Memory B cell (primary cell): ENCODE measurements around the gene PYCARD.
"Not testable (repeated sequence)": the region's sequence is repeated elsewhere in the genome, so short reads cannot be mapped to it uniquely, and the experiment has no call there.

Experiments used
- ATAC-seq: fragments of 150-1000 bp; cut with Tn5 transposase; 2 replicates; pipeline ENCODE4 v1.10.0; 2021; ENCODE audit warnings: low read depth, mild to moderate bottlenecking, moderate library complexity
- DNase-seq, 2 donors: peaks; one replicate each; pipeline ENCODE4 v3.0.0; 2022; ENCODE audit warnings: low spot score in 2 of 2
- H3K27ac Mint-ChIP-seq: one replicate; pipeline ENCODE4 v1.8.0; 2022; ENCODE audit warnings: mild to moderate bottlenecking, moderate library complexity, mixed read lengths
- H3K27me3 Mint-ChIP-seq: one replicate; pipeline ENCODE4 v1.8.0; 2022; ENCODE audit warnings: mixed read lengths
- H3K36me3 Mint-ChIP-seq: one replicate; pipeline ENCODE4 v1.8.0; 2022; ENCODE audit warnings: mild to moderate bottlenecking, mixed read lengths
- H3K4me1 Mint-ChIP-seq: one replicate; pipeline ENCODE4 v1.8.0; 2022; ENCODE audit warnings: mixed read lengths
- H3K4me3 Mint-ChIP-seq: one replicate; pipeline ENCODE4 v1.8.0; 2022; ENCODE audit warnings: mild to moderate bottlenecking, moderate library complexity, mixed read lengths
- H3K9me3 Mint-ChIP-seq: one replicate; pipeline ENCODE4 v1.8.0; 2022; ENCODE audit warnings: mixed read lengths

The PYCARD gene

DNA sequence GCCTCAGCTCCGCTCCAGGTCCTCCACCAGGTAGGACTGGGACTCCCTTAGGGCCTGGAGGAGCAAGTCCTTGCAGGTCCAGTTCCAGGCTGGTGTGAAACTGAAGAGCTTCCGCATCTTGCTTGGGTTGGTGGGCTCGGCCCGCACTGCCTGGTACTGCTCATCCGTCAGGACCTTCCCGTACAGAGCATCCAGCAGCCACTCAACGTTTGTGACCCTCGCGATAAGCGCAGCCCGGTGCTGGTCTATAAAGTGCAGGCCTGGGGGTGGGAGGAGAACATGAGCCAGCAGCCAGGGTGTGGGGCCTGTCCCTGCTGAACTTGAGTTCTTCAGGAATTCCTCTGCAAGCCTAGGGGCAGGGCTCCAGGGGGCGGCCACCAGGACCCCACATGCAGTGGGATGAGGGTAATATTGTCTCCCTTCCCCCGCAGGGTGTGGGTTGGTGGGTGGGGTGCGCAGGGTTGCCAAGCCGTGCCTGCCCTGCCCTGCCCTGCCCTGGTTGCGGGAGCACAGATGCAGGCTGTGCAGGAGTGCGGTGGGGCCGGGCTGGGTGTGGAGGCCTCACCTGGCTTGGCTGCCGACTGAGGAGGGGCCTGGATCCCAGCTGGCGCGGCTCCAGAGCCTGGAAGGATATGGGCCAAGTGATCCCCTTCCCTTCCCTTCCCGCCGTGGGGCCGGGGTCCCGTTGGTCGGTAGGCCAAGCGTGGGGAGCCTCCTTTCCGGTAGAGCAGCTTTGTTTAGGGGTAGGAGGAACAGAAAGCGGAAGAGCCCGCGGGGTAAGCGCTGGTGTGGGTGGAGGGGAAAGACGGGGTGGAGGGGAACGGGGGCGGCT lies 762 bp downstream of the PYCARD start:
- H3K27ac Mint-ChIP-seq: peak overlapping the region; percentile 63
- no peaks in the 10 kb centered on the region for H3K27me3 Mint-ChIP-seq
- peak overlapping the region; percentile 93 for H3K4me3 Mint-ChIP-seq
- peak; percentile 42 to 58 for DNase-seq
- peak; percentile 81 for ATAC-seq
- peaks cover 44% of the 10 kb centered on the region for H3K4me1 Mint-ChIP-seq
- H3K36me3 Mint-ChIP-seq: peaks cover 15% of the 10 kb centered on the region
- H3K9me3 Mint-ChIP-seq: peaks cover 1% of the 10 kb centered on the region

DNA sequence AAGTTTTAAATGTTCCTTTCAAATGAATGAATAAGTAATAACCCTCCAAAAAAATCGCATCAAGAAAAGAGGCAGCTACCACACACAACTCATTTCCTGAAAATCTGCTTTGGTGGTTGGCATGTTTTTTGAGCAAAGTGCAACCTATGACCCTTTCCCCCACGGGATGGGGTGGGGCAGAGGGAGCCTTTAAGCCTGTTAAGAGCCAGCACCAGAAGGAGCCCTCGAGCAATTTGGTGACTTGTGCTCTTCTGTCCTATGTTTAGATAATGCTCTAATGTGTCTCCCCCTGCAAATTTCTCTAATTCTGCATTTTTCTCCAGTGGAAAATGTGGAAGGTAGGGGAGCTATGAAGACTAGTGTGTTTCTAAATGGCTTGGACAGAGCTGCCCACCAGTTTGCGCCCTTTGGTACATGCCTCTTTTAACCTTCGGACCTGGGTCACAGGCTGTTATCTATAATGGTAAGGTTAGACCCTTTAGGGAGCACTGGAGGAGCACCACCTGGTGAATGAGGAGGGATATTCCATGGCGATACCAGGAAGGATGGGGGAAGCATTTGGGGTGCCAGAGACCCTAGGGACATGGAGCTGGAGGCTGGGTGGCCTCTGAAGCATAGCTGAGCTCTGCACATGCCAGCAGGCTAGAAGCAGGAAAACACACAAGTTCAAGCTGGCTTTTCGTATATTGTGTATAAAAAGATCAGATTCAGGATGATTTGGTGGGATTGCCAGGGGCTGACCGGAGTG lies 1.6 kb downstream of the PYCARD start:
- H3K27me3 Mint-ChIP-seq: no peaks in the 10 kb centered on the region
- H3K9me3 Mint-ChIP-seq: peaks cover 1% of the 10 kb centered on the region
- ATAC-seq (peak; percentile 45), DNase-seq (no peak)
- H3K4me1 Mint-ChIP-seq: peaks cover 45% of the 10 kb centered on the region
- peaks cover 15% of the 10 kb centered on the region for H3K36me3 Mint-ChIP-seq
- H3K27ac Mint-ChIP-seq: peak overlapping the region; percentile 63
- peak overlapping the region; percentile 93 for H3K4me3 Mint-ChIP-seq

DNA sequence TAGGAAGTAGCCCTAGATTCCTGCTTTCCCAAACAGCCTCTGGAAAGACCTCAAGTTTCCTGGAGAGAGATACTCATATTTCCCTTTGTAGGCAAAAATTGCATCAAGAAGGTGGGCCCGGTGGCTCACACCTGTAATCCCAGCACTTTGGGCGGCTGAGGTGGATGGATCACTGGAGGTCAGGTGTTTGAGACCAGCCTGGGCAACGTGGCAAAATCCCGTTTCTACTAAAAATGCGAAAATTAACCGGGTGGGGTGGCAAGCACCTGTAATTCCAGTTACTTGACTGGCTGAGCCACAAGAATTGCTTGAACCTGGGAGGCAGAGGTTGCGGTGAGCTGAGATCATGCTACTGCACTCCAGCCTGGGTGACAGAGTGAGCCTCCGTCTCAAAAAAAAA lies 2.4 kb downstream of the PYCARD start:
- Mint-ChIP-seq H3K27ac (peak overlapping the region; percentile 5), H3K4me3 (peak overlapping the region; percentile 8), H3K36me3 (peaks cover 13% of the 10 kb centered on the region), H3K4me1 (peaks cover 44% of the 10 kb centered on the region)
- H3K9me3 Mint-ChIP-seq, H3K27me3 Mint-ChIP-seq, DNase-seq, ATAC-seq: not testable (repeated sequence)

DNA sequence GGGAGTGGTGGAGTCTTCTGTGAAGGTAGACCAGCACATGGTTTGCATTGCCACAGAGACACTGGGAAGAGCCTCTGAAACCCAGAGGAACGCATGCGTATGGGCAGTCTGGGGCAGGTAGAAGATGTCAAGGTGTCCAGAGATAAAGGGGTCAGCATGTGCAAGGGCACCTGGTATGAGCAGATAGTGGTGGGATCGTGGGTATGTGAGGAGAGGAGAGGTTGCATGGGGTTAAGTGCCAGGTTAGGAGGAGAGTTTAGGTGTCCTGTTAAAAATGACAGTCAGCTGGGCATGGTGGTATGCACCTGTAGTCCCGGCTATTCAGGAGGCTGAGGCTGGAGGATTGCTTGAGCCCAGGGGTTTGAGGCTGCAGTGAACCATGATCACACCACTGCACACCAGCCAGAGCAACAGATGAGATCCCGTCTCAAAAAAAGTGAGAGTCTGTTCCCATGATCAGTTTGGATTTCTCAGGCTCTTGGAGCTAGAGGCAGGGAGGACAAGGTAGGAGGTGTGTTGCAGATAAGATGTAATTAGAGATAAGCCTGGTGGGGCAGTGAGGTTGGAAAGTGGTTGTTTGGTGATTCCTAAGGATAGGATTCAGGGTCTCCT lies 3.0 kb downstream of the PYCARD start:
- H3K9me3 Mint-ChIP-seq: no peaks in the 10 kb centered on the region
- H3K36me3 Mint-ChIP-seq: peaks cover 12% of the 10 kb centered on the region
- peak overlapping the region; percentile 5 for H3K27ac Mint-ChIP-seq
- ATAC-seq (no peak), DNase-seq (no peak)
- no peaks in the 10 kb centered on the region for H3K27me3 Mint-ChIP-seq
- H3K4me1 Mint-ChIP-seq: peaks cover 43% of the 10 kb centered on the region
- peak overlapping the region; percentile 15 for H3K4me3 Mint-ChIP-seq

DNA sequence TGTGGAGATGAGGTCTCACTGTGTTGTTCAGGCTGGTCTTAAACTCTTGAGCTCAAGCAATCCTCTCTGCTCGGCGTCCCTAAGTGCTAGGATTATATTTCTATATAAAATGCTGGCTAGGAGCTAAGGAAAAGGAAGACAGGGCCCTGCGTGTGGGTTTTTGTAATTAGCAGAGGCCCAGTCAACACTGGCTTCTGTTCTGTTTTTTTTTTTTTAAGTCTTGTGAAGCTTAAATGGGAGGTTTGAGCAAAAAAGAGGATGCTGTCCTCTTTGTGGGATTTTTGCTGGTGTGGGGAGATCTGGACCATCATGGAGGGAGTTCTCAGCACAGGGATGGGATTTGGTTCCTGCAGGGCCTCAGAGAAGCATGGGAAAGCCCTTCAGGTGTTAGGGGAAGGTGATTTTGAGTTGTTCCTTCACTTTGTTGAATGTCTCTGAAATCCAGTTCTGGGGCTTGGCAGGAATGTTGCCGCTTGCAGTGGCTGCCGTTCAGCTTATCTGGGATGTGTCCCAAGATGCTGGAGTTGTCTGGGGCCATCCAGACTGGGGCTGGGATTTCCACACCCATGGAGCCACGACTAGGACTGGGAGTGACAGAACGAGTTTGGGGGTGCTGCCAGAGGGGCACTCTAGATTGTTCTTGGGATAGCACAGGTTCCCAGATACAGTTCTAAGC lies 4.2 kb downstream of the PYCARD start:
- Mint-ChIP-seq H3K4me3 (no peak overlapping the region), H3K27me3 (no peaks in the 10 kb centered on the region), H3K9me3 (no peaks in the 10 kb centered on the region), H3K4me1 (peaks cover 41% of the 10 kb centered on the region), H3K27ac (peak overlapping the region; percentile 68), H3K36me3 (peaks cover 15% of the 10 kb centered on the region)
- ATAC-seq: no peak
- DNase-seq: no peak

DNA sequence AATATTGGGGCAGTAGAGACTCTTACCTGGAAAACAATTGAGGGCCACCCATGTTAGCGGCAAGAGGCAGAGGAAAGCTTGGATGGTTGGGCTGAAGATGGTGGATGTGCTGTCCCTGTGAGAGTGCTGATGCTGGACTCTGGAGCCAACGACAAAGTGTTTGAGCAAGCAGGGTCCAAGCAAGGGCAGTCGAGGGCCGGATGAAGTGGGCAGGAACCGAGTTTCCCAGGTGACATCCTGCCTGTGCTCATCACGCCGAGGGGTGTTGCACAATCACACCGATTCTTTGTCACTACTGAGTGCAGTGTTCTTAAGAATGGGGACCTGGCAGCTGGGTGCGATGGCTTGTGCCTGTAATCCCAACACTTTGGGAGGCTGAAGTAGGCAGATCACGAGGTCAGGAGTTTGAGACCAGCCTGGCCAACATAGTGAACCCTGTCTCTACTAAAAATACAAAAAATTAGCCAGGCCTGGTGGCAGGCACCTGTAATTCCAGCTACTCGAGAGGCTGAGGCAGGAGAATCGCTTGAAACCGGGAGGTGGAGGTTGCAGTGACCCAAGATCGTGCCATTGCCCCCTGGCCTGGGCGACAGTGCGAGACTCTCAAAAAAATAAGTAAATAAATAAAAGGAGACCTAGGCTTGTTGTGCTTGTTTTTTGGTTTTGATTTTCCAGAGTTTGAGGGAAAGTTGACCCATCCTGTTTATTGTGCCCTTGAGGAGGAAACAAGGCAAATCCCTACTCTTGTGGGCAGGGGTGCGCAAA lies 6.1 kb downstream of the PYCARD start:
- Mint-ChIP-seq H3K27ac (peak overlapping the region; percentile 35), H3K27me3 (no peaks in the 10 kb centered on the region), H3K4me1 (peaks cover 40% of the 10 kb centered on the region), H3K36me3 (peaks cover 22% of the 10 kb centered on the region), H3K4me3 (no peak overlapping the region), H3K9me3 (no peaks in the 10 kb centered on the region)
- no peak for DNase-seq
- ATAC-seq: no peak

DNA sequence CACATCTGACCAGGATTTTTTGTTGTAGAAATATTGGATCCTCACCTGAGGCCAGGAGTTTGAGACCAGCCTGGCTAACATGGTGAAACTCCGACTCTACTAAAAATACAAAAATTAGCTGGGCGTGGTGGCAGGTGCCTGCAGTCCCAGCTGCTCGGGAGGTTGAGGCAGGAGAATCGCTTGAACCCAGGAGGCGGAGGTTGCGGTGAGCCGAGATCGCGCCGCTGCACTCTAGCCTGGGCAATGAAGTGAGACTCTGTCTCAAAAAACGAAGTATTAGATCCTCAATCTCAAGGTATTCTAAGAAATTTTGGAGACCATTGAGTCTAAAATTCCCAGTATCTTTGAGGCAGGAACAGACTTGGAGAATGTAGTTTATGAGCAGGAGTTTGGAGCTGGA lies 6.7 kb downstream of the PYCARD start:
- ATAC-seq, DNase-seq, H3K27me3 Mint-ChIP-seq, H3K4me3 Mint-ChIP-seq, H3K9me3 Mint-ChIP-seq: not testable (repeated sequence)
- H3K27ac Mint-ChIP-seq: peak overlapping the region; percentile 35
- H3K4me1 Mint-ChIP-seq: peaks cover 37% of the 10 kb centered on the region
- H3K36me3 Mint-ChIP-seq: peaks cover 24% of the 10 kb centered on the region

DNA sequence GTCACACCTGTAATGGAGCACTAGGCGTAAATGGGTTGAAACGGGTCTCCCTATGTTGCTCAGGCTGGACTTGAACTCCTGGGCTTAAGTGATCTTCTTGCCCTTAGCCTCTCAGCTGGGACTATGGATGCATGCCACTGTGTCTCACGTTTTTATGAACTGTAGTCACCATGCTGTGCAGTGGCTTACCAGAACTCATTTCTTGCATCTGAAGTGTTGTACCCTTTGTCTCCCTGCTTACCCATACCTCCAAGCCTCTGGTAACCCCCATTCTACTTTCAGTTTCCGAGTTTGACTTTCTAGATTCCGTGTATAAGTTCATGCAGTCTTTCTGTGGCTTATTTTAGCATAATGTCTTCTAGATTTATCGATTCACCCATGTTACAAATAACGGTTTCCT lies 7.7 kb downstream of the PYCARD start:
- H3K27ac Mint-ChIP-seq: no peak overlapping the region
- H3K9me3 Mint-ChIP-seq: no peaks in the 10 kb centered on the region
- DNase-seq (no peak), ATAC-seq (no peak)
- H3K27me3 Mint-ChIP-seq: no peaks in the 10 kb centered on the region
- peaks cover 41% of the 10 kb centered on the region for H3K4me1 Mint-ChIP-seq
- peaks cover 32% of the 10 kb centered on the region for H3K36me3 Mint-ChIP-seq
- no peak overlapping the region for H3K4me3 Mint-ChIP-seq

DNA sequence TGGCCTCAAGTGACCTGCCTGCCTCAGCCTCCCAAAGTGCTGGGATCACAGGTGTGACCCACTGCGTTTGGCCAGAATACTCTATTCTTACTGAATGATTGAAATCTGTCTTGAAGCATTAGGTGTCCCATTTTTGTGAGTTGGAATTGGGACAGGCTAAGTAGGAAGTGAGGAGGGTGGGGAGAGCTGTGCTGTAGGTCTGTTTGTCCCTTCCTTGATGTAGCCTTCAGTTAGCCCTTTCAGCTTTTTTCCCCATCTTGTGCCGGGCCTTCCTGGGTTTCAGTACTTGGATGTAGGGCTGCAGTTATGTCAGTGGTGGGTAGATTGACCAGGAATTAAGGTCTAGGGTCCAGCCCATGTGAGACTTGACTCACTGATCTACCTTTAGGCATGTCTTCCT lies 8.7 kb downstream of the PYCARD start:
- no peak overlapping the region for H3K27ac Mint-ChIP-seq
- H3K27me3 Mint-ChIP-seq: no peaks in the 10 kb centered on the region
- peaks cover 36% of the 10 kb centered on the region for H3K4me1 Mint-ChIP-seq
- peaks cover 38% of the 10 kb centered on the region for H3K36me3 Mint-ChIP-seq
- ATAC-seq (no peak), DNase-seq (no peak)
- no peak overlapping the region for H3K4me3 Mint-ChIP-seq
- no peaks in the 10 kb centered on the region for H3K9me3 Mint-ChIP-seq

DNA sequence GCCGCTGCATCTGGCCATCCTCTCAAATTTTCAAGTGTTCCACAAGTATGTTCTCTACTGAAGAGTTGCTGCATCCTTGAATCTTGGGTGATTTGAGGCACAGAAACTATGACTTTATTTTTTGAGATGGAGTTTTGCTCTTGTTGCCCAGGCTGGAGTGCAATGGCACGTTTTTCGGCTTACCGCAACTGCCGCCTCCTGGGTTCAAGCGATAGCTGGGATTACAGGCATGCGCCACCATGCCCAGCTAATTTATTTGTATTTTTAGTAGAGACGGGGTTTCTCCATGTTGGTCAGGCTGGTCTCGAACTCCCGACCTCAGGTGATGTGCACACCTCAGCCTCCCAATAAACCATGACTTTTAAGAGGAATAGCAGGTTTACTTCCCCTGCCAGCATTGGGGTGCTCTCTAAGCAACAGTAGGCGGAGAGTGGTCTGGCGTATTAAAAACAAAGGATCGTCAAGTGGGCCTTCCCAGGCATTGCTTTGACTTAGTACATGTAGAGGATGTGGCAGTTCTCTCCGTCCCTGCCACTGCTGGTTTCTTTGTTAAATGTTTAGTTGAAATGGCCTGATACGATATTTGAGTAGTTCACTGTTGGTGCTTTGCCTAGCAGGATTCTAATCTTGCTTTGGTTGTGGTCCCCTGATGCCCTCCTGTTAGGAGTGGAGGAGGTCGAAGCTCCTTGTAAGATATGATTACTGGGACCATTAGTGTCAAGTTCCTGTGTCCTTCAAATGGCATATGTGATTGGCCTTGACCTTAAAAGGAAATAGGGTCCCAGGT lies 9.5 kb downstream of the PYCARD start:
- Mint-ChIP-seq H3K27me3 (no peaks in the 10 kb centered on the region), H3K36me3 (peaks cover 44% of the 10 kb centered on the region), H3K4me1 (peaks cover 32% of the 10 kb centered on the region), H3K27ac (no peak overlapping the region), H3K9me3 (no peaks in the 10 kb centered on the region), H3K4me3 (no peak overlapping the region)
- DNase-seq: no peak
- no peak for ATAC-seq

DNA sequence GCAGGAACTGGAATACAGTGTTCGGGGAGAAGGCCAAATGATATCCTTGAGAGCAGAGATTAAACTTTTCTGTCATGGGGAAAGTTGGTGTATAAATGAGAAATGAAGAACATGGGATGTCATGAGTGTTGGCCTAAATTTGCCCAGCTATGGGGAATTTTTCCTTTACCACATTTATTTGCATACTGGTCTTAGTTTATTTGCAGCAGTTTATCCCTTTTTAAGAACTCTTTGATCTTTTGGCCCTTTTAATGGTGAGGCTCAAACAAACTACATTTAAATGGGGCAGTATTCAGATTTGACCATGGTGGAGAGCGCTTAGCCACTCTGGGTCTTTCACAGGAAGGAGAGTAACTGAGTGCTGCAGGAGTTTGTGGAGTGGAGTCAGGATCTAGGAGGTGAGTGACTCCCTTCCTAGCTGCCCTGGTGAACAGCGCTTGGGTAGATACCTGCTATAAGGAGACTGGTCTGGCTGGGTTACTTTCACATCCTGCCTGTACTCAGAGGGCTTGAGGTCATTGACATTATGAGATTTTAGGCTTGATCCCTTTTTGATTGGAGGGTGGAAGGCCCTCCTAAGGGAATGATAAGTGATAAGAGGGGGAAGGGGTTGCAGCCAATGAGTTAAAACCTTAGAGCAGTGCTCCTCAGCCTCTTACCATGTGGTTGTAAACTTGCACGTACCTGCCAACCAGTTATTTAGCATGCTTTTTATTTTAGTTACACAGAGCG lies 10.7 kb downstream of the PYCARD start:
- Mint-ChIP-seq H3K9me3 (no peaks in the 10 kb centered on the region), H3K36me3 (peaks cover 50% of the 10 kb centered on the region)
- DNase-seq: no peak

DNA sequence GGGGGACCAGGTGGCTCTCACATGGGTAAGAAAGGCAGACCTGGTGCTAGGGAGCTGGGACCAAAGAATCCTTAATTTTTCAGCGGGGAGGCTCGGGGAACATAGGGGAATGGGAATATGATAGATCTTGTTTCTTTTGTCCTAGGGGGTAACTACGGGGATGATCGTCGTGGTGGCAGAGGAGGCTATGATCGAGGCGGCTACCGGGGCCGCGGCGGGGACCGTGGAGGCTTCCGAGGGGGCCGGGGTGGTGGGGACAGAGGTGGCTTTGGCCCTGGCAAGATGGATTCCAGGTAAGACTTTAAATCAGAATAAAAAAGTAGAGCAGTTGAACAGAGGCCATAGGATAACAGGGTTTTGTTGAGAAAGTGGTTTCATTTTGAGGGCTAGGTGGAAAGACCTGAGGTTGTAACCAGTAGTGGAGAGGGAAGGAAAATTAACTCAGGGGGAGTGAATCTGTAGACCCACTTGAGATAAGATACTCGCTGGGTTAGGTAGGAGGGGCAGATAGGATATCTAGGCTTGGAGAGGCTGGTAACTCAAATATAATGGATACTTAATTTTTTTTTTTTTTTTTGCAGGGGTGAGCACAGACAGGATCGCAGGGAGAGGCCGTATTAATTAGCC lies 11.6 kb downstream of the PYCARD start:
- Mint-ChIP-seq H3K27ac (peak overlapping the region; percentile 71), H3K4me3 (no peak overlapping the region), H3K4me1 (peaks cover 39% of the 10 kb centered on the region), H3K36me3 (peaks cover 57% of the 10 kb centered on the region), H3K9me3 (no peaks in the 10 kb centered on the region), H3K27me3 (no peaks in the 10 kb centered on the region)
- ATAC-seq: no peak
- DNase-seq: no peak

More for the DNA sequence above, 10.7 kb downstream of the PYCARD start:
- peak; percentile 27 for ATAC-seq
- no peak overlapping the region for H3K4me3 Mint-ChIP-seq
- H3K27me3 Mint-ChIP-seq: no peaks in the 10 kb centered on the region
- peaks cover 37% of the 10 kb centered on the region for H3K4me1 Mint-ChIP-seq
- H3K27ac Mint-ChIP-seq: peak overlapping the region; percentile 69
